Bone marrow (tissue), 2 donors: Measurements from ENCODE around the gene TRPM1.

ENCODE experiments used
- DNase-seq, 2 donors: peaks; one replicate each; lab custom pipeline; 2025; lab: John Stamatoyannopoulos, UW

Gene TRPM1

DNA sequence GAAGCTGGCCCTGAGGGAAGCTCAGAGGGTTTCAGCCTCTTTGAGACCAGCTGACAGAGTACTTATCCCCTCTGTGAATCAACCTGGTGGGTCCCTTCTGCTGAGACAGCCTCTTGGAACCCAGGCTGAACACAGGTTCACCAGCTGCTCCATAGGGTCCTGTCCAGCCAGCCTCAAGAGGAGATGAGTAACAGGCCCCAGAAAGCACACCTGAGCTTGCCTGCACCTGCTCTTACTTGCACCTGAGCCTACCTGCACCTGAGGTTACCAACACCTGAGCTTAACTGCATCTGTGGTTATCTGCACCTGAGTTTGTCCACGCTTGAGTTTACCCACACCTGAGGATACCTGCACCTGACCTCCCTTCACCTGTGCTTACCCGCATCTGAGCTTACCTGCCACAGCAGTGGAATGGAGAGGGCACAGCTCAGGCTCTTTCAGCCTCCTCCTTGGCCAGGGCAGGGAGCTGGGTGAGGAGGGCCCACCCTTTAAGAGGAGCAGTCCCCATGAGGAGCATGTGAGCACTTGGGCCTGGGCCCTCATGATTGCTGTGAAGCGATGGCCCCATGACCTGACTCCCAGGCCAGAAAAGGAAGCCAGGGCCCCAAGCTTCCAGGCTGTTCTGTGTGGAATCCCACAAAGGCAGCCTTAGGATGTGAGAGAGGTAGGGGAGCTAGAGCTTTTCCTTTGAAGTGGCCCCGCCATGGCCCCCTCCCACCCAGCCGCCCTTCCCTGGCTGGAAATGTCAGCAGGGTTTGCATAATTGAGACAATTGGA is at the start of gene TRPM1:
Gene TRPM1, minus strand, starts transcription at position 464 of the 777 bp plus-strand sequence. CDS start 20,370 bp downstream, outside the sequence.
- no peak for DNase-seq

DNA sequence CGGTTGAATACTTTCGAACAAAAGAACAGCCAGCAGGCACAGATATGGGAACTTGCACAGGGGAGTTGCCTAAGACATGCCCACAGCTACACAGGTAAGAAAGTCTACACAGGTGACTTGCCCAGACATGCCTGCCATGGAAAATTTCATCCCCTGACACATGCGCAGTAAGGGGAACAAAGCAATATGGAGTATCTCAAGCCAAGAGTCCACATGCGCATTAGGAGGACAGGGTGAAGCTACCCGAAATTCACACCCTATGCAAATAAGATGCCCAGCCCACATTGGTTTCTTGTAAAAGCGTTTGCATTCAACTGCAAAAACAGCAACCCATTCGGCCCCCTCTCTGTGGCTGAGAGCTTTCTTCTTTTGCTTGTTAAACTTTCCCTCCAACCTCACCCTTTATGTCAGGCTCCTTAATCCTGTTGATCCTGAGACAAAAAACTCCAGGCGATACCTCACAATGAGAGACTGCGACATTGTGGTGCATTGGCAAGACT is 49.3 kb upstream of the TRPM1 start:
- DNase-seq, result no peak

DNA sequence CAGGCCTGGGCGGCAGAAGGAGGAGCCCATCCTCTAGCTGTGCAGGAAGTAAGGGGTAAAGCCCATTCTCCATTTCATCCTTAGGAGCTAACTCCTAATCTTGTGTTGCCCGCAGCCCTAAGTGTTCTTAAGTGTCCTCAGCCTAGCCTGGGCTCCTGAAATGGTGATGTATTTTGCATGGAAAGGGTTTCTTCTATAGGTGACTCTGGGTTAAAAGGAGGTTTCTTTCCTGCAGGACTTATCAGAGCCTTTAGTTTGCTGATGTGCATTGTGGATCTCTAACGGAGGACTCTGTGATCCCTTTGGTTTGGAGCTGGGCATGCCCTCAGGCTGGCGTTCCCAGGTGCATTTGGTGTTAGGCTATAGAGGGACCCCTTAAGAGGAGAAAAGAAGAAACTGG is 48.5 kb upstream of the TRPM1 start:
- DNase-seq, result no peak

DNA sequence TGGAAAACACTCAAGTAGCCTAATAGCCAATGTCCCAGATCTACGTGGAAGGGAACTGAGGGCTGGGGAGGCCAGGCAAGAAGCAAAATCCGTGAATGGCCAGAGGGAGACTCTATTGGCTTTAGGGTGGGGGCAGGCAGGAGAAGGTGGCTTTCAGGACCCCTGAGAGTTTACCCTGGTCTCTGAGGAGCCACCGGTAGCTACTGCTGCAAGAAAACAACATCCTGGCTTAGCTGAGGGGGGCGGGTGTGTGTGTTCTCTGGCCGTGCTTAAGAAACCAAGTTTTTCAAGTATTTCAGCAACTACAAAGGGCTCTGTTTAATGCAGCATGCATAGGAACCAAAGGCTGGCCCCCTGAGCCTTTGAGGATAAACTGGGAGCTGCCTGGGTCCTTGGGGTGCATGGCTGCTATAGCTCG is 47.6 kb upstream of the TRPM1 start:
- DNase-seq, result no peak

DNA sequence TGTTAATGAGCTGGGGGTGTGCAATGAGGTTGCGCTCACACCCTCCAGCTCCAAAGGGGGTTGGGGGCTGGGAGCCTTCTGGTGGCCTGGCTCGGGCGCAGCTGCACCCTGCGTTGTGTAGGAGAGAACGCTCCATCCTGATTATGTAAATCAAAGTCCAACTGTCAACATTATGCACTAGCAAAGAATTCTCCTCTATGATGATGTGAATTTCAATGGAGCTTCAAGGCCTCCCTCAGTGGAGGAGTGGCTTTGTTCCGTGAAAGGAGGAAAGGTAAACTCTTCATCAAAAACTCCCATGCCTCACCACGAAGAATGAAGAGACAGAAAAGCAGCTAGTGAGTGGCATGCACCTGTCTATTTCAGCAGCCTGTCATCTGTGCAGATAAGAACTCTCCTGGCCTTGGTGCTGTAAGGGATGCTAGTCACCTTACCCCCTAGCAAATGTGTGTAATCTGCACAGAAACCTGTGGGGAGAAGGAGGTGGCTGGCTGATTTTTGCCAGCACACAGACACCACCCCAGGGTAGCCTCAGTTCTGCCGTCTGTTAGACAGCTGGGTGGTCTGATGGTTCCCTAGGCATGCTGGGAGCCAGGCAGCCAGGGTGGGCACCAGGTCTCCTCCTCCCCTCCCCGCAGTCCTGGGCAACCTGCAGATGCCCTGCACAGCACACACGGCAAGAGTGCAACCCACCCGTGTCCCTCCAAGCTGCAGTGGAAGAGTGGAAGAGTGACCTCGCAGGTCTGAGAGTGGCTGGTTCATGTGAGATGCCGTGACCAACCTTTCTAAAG is 47.0 kb upstream of the TRPM1 start:
- no peak for DNase-seq

DNA sequence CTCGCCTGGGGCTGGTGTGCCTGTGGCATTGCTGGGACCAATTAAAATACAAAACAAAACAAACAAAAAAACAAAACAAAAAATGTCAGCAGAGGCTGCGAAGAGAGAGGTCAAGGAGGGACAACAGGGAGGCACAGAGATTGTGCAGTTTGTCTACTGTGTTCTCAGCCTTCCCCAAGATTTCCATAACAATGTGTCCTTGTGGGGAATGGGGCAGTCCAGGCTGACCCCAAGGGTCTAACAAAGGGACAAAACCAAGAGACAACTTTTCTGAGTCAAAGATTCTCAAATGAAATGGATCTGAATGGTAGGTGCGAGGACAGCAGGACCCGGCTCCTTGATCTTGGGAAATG is 46.4 kb upstream of the TRPM1 start:
- DNase-seq, result no peak

DNA sequence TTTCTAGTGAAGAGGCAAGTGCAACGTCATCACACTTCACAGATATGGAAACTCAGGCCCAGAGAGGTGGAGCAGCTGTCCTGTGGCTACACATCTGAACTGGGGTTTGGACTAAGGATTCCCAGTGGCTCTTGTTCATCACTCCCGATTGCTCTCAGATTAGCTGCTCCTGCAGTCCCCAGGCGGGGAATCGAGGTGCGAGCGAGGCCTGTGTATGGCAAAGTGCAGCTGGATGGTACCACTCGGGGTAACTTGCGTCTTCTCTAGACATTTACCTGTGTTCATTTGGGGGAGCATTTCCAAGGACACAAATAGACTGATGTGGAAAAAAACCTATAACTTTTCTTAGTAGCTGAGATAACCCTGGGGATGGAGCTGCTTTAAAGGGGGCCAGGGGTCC is 45.9 kb upstream of the TRPM1 start:
- DNase-seq, result no peak

DNA sequence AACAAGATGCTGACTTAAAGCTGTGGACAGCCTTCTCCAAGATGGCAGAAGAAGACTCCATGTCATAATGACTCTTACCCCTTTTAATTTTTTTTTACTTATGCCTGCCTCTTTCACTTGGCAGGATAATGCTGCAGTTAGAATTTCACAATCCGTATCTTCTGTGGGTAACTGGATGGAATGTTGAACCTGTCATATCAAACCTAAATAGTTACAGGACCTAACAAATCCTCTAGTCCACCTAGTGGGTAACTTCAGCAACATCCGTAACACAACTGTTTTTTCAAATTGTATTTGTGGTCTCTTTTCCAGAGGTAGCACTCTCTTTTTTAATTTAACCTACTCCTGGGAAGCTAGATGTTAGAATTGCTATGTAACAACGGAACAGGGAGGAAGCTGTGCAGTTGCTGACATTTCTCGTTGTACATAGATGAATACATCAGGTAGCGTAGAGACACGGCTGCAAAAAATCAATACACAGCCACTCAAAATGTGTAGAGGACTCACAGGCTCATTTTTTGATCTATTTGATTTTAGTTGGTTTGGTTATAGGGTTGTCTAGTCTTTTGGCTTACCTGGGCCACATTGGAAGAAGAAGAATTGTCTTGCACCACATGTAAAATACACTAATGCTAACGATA is 43.9 kb upstream of the TRPM1 start:
- no peak for DNase-seq

DNA sequence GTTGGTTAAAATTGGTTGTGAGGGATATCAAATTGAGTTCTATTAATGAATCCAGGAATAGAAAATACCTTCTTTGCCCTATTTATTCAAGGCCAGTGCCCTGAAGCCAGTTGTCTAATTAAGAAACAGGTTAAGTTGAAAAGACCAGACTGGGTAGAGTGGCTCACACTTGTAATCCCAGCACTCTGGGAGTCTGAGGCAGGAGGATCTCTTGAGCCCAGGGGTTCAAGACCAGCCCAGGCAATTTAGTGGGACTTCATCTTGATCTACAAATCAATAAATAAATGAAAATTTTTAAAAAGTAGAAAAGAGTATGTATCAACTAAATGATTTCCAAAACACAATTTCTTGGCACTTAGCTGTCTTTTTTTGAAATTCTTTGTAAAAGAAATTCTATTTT is 40.3 kb upstream of the TRPM1 start:
- no peak for DNase-seq

DNA sequence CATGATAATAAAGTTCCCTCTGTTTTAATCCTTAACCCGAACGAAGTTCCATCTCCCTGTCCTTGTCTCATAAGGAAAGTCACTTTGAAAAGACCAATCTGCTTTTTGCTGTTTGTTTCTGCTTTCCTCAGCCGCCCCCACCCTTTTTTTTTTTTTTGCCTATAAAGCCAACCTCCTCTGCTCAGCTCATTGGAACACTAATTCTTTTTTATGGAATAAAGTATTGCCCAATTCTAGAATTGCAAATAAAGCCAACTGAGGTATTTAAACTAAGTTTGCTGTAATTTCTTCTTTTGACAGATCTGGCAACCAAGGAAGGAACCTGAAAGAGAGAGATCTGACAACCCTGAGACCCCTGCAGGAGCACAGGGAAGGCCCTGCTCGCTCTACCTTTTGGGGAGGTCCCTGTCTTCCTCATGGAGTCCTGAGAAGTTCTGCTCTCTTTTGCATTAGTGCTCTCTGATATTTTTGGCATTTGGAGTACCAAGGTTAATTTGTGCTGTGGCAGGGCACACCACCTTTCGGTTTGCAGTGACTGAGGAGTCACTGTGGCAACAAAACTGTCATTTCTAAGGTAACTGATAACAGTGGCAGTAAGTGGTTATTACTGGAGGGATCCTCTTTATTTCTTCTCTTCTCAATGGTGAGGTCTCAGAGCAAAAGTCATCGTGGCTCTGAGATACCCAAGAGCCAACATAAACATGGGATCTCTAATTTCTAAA is 35.2 kb upstream of the TRPM1 start:
- no peak for DNase-seq

DNA sequence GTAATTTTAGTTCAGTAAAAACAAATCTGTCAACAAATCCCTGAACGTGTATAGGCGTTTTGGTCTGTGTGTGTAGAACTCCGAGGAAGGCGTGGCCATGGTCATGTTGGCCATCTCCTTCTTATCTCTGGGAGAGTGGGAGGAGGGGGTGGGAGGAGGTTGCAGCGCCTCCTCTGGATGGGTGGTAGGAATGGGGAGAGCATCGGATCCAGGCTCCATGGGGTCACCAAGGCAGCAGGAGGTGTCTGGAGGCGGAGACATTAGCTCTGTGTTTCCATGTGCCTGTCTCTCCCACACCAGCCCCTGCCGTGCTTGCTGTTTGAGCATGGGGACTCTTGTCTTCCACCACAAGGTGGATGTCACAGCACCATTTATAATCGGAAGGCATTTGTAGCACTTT is 34.5 kb upstream of the TRPM1 start:
- no peak for DNase-seq

DNA sequence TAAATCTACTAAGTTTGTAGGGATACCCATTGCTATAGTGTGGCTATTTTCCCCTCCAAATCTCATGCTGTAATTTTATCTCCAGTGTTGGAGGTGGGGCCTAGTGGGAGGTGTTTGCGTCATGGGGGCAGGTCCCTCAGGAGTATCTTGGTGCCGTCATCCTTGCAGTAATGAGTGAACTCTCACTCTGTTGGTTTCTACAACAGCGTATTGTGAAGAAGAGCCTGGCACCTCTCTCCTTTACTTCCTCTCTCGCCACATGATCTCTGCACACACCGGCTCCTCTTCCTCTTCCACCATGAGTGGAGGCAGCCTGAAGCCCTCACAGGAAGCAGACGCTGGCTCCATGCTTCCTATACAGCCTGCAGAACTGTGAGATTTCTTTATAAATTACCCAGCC is 34.0 kb upstream of the TRPM1 start:
- no peak for DNase-seq

DNA sequence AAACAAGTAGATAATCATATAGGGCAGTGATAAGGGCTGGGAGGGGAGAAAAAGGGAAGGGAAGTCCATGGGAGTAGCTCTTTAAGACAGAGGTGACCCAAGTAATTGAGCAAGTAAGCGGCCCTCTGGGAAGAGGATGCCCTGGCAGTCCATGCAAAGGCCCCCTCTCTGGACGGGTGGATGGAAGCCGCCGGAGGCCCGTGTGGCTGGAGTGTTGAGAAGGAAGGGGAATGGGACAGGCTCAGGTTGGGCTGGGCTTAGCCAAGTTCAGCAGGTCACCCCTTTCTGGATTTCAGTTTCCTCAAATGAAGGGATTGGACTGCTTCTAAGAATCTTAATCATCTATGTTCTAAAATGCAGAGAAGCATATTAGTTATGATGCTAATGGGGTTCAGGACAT is 32.4 kb upstream of the TRPM1 start:
- DNase-seq, result no peak

DNA sequence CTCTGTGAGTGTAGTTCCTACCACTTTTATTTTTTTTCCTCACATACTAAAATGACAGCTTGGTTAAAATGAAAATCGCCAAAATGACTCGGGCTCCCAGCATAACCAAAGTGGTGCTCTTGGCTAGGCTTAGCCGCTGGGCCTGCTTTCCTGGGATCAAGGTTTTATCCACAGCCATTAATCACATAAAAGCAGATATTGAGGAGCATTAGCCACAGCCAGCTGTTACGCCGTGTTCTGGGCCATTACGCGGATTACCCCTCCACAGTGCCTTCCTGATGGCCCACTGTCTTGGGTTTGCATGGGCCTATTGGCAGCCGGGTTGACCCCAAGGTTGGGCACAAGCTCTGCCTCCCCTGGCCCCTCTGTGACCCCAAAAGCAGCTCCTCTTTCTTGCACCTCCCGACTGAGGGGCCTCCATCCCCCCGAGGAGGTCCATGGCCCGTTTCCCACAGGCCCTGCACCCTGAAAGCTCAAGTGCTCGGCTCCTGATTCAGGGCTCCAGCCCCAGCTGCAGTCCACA is 30.4 kb upstream of the TRPM1 start:
- no peak for DNase-seq

DNA sequence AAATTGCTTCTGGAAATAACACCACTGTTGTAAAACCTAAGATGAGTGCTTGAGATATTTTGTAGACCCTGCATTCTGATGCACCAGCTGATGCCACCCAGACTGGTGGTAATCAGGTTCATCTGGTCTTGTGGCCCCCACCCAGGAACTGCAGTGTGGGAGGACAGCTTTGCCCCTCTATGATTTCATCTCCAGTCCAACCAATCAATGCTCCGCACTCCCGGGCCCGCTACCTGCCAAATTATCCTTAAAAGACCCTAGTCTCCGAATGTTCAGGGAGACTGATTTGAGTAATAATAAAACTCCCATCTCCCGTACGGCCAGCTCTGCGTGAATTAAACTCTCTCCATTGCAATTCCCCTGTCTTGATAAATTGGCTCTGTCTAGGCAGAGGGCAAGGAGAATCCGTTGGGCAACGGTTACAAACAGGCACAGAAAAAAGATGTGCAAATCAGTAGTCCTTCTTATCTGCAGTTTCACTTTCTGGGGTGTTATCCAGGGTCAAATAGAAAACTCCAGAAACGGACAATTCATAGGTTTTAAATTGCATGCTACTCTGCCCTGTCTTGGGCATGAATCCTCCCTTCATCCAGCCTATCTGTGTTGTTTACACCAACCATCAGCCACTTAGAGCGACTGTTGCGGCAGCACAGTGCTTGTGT is 29.2 kb upstream of the TRPM1 start:
- DNase-seq, result no peak

DNA sequence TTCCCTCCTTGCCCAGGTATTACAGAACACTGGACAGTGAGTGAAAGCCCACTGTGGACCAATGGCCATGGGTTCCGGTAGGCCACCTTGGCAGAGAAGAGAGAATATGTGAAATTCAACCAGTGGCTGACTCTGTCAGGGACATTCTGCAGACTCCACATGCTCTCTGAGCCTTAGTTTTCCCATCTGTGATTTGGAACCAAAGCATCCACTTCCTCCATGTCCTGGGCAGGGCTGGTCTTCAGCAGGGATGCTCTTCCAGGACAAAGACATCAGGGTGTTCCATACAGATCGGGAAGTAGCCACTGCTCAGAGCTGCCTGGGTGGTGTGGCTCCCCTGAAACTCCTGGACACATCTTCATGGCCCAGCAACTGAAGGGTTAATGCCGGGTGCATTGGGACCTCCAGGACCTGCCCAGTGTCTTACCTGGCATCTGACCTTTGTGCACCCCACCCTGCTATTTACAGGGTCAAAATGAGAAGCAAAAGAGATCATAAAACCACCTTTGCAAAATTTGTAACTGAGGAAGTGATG is 28.3 kb upstream of the TRPM1 start:
- no peak for DNase-seq

DNA sequence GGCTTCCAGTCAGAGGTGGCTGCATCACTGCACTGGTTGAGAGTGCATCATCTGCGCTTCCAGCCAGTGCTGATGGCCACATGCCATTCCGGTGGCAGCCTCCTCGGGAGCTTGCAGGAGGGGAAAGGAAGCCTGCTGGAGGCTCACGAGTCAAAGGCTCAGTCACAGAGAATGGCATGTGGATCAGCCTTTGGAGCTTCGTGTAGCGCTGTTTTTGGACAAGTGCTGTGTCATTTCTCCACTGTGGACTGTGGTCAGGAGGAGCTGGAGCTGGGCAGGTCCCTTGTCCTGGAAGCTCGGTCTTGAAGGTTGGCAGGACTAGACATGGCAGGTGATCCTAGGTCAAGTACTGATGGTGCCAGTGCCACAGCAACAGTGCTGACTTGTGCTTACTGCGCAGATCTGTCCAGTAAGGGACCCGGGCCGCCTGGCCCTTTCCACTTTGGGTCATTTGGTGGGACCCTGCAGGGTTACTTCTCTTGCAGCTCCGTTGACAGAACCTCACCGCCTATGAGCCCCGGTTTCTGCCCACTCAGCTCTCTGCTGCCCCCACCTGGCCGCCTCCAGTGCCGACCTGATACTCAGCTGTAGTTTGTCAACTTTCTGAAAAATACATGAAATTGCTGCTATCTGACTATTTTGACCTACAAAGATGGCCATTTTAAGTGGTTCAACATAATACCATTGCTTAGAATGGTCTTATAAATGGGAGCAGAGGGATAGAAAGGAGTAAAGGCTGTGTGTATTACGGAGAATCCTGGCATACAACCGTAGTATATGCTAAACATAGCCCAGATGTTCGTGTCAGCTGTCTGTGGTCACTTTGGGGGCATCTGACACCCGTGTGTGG is 27.6 kb upstream of the TRPM1 start:
- DNase-seq, result peak; percentile 48 to 51

DNA sequence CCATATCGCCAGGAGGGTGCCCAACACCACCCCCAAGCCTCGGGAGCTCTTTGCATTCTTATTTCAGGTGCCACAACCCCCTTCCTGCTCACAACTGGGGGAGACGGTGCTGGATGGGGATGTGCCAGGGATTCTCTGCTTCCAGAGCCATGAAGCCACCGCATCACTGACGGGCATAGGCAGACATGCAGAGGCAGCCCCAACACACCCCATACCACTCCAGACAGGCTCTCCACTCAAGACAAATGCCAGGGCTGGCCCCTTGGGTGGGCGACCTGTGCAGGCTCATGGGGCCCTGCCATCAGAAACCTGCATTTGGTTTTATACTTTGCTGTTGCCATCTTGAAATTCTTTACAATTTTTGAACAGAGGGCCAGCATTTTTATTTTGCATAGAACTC is 27.0 kb upstream of the TRPM1 start:
- DNase-seq, result no peak

DNA sequence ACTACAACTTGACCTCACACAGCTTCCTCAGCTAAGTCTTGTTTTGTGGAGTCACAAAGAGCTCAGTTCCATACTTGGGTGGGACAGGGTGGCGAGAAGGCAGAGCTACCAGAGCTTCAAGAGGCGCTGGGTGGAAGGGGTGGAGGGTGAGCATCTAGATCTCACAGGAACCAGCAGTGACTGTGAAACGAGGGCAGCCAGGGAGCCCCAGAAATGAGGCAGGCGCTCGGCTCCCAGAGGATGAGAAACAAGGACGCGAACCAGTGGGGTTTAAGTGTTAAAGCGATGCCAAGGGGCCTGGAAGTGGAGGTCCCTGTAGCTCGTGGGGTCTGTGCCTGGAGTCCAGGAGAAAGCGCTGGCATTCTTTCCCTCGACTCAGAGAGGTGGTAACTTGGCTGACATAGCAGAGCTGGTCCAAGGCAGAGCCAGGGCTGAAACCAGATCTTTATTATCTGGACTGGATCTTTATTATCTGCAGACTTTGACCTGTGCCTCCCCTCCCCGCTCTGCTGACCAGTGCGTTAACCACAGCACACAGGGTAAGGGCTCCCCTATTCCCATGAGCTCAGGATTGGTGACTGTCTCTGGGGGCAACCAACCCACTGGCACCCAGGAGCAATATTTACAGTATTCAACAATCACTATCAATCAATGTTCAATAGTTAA is 26.2 kb upstream of the TRPM1 start:
- no peak for DNase-seq

DNA sequence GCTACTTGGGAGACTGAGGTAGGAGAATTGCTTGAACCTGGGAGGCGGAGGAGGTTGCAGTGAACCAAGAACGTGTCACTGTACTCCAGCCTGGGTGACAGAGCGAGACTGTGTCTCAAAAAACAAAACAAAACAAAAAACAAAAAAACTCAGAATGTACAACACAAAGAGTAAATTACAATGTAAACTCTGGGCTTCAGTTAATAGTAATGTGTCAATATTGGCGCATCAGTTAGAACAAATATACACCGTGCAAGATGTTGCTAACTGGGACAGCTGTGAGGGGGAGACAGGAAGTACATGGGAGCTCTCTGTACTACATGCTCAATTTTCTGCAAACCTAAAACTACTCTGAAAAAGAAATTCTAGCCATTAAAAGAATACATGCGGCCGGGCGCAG is 23.5 kb upstream of the TRPM1 start:
- DNase-seq, result no peak
